ENCODE measurements around the gene VWA5A.

VWA5A gene

GRCh38 chr11:124109377-124109776 lies 5.9 kb upstream of the VWA5A start:
- no peak for TF ChIP-seq CTCF (conservative IDR thresholded peaks at IDR 0.05; ENCODE audit: low read depth, low read length)
- H3K4me3 ChIP-seq (IDR thresholded peaks at IDR 0.05; ENCODE audit: insufficient read depth, low read depth, low read length): no peak overlapping the region
- H3K9ac ChIP-seq: no peak overlapping the region
- no peak overlapping the region for H3K27ac ChIP-seq
- H3K27me3 ChIP-seq (ENCODE audit: insufficient read depth, low read depth): no peaks in the 10 kb centered on the region
- H3K36me3 ChIP-seq (ENCODE audit: insufficient read depth): no peaks in the 10 kb centered on the region
- no peak overlapping the region for H3K4me2 ChIP-seq
- H2AFZ ChIP-seq (ENCODE audit: low read depth): no peak overlapping the region
- H3K79me2 ChIP-seq (ENCODE audit: insufficient read depth, low read depth): no peaks in the 10 kb centered on the region
- no peaks in the 10 kb centered on the region for H4K20me1 ChIP-seq (ENCODE audit: insufficient read depth)
- H3K4me1 ChIP-seq (ENCODE audit: low read depth, poor library complexity, severe bottlenecking): no peaks in the 10 kb centered on the region

GRCh38 chr11:124110201-124110600 lies 5.0 kb upstream of the VWA5A start:
- Histone ChIP-seq H4K20me1 (ENCODE audit: insufficient read depth) (no peaks in the 10 kb centered on the region), H3K27ac (no peak overlapping the region), H3K27me3 (ENCODE audit: insufficient read depth, low read depth) (no peaks in the 10 kb centered on the region), H3K9ac (no peak overlapping the region), H3K79me2 (ENCODE audit: insufficient read depth, low read depth) (no peaks in the 10 kb centered on the region), H2AFZ (ENCODE audit: low read depth) (no peak overlapping the region), H3K4me1 (ENCODE audit: low read depth, poor library complexity, severe bottlenecking) (no peaks in the 10 kb centered on the region), H3K36me3 (ENCODE audit: insufficient read depth) (no peaks in the 10 kb centered on the region), H3K4me3 (IDR thresholded peaks at IDR 0.05; ENCODE audit: insufficient read depth, low read depth, low read length) (no peak overlapping the region), H3K4me2 (no peak overlapping the region)
- no peak for TF ChIP-seq CTCF (conservative IDR thresholded peaks at IDR 0.05; ENCODE audit: low read depth, low read length)

GRCh38 chr11:124113890-124114289 lies 1.4 kb upstream of the VWA5A start:
- Histone ChIP-seq H4K20me1 (ENCODE audit: insufficient read depth) (no peaks in the 10 kb centered on the region), H3K36me3 (ENCODE audit: insufficient read depth) (no peaks in the 10 kb centered on the region), H3K4me3 (IDR thresholded peaks at IDR 0.05; ENCODE audit: insufficient read depth, low read depth, low read length) (no peak overlapping the region), H2AFZ (ENCODE audit: low read depth) (no peak overlapping the region), H3K27me3 (ENCODE audit: insufficient read depth, low read depth) (no peaks in the 10 kb centered on the region), H3K4me1 (ENCODE audit: low read depth, poor library complexity, severe bottlenecking) (no peaks in the 10 kb centered on the region), H3K4me2 (no peak overlapping the region), H3K9ac (no peak overlapping the region), H3K79me2 (ENCODE audit: insufficient read depth, low read depth) (no peaks in the 10 kb centered on the region), H3K27ac (no peak overlapping the region)
- no peak for TF ChIP-seq CTCF (conservative IDR thresholded peaks at IDR 0.05; ENCODE audit: low read depth, low read length)

GRCh38 chr11:124115782-124116616 lies 749 bp downstream of the VWA5A start:
- no peaks in the 10 kb centered on the region for H4K20me1 ChIP-seq (ENCODE audit: insufficient read depth)
- H3K4me1 ChIP-seq (ENCODE audit: low read depth, poor library complexity, severe bottlenecking): no peaks in the 10 kb centered on the region
- no peaks in the 10 kb centered on the region for H3K27me3 ChIP-seq (ENCODE audit: insufficient read depth, low read depth)
- no peaks in the 10 kb centered on the region for H3K36me3 ChIP-seq (ENCODE audit: insufficient read depth)
- peak overlapping the region; percentile 89 for H2AFZ ChIP-seq (ENCODE audit: low read depth)
- no peak overlapping the region for H3K27ac ChIP-seq
- H3K79me2 ChIP-seq (ENCODE audit: insufficient read depth, low read depth): no peaks in the 10 kb centered on the region
- TF ChIP-seq CTCF (conservative IDR thresholded peaks at IDR 0.05; ENCODE audit: low read depth, low read length): no peak
- H3K4me2 ChIP-seq: peak overlapping the region; percentile 84
- peak overlapping the region; percentile 32; the same call in 1 of the 2 replicates for H3K9ac ChIP-seq
- no peak overlapping the region for H3K4me3 ChIP-seq (IDR thresholded peaks at IDR 0.05; ENCODE audit: insufficient read depth, low read depth, low read length)

All from KMS-11 (cell line).